Muscle of leg (tissue), 11 donors: ENCODE measurements around the gene PCNX1. TPM values are rescaled to one million over a fixed set of nuclear protein-coding genes. Genes with fewer than 3 reads are reported as not detected.

Experiments
- DNase-seq: peaks from one replicate; pipeline ENCODE4 v3.0.0; 2013
- H3K27ac ChIP-seq: one replicate; pipeline ENCODE4 v1.5.1; 2013; ENCODE audit warnings: mild to moderate bottlenecking, low read length, control low read depth
- H3K27me3 ChIP-seq: one replicate; pipeline ENCODE4 v1.6.1; 2013; ENCODE audit warnings: low read length; ENCODE audit not compliant: control insufficient read depth, insufficient read depth
- H3K36me3 ChIP-seq: one replicate; pipeline ENCODE4 v1.6.1; 2013; ENCODE audit warnings: low read length; ENCODE audit not compliant: control insufficient read depth, insufficient read depth
- H3K4me1 ChIP-seq: one replicate; pipeline ENCODE4 v1.6.1; 2013; ENCODE audit warnings: low read length; ENCODE audit not compliant: control insufficient read depth, insufficient read depth
- H3K4me3 ChIP-seq: one replicate; pipeline ENCODE4 v1.5.1; 2013; ENCODE audit warnings: low read length, control low read depth
- H3K9me3 ChIP-seq: replicated peaks from 2 replicates; pipeline ENCODE4 v1.6.1; 2013; ENCODE audit warnings: low read depth, low read length; ENCODE audit not compliant: control insufficient read depth
- WGBS: methylation state at CpG from one replicate; pipeline ENCODE4 v1.1.5; 2013; ENCODE audit warnings: missing lambda C conversion rate; ENCODE audit not compliant: insufficient coverage; 5-methylcytosine and 5-hydroxymethylcytosine counted together
- polyA plus RNA-seq, 8 donors: library from polyadenylated mRNA; unstranded; fragments of 120-200 nt; gene quantifications; one replicate each; pipeline versions ENCODE4 v1.2.1 to v1.2.3, GENCODE V29; 2013; ENCODE audit warnings: inconsistent platforms in 1 of 8, low replicate concordance in 1 of 8; ENCODE audit not compliant: insufficient read length in 8 of 8, insufficient read depth in 1 of 8
- total RNA-seq: library from RNA; stranded (reverse); fragments of 120-200 nt; gene quantifications from one replicate; pipeline ENCODE4 v1.2.4, GENCODE V29; 2013

PCNX1 gene
- total and polyA plus RNA-seq, 9 donors, result 14.8 to 37.7 (median 22.4) TPM

GRCh38 chr14:70888681-70889175 is 18.5 kb upstream of the PCNX1 start:
- no peak for DNase-seq
- Histone ChIP-seq H3K36me3 (no peaks in the 10 kb centered on the region), H3K9me3 (no peaks in the 10 kb centered on the region), H3K4me1 (no peaks in the 10 kb centered on the region), H3K27ac (no peak overlapping the region), H3K4me3 (no peak overlapping the region), H3K27me3 (peaks cover 2% of the 10 kb centered on the region)
- whole genome bisulfite sequencing, result no CpG with 5 or more reads among the region's 1 CpG

GRCh38 chr14:70889555-70889954 is 17.7 kb upstream of the PCNX1 start:
- H3K27ac ChIP-seq, result no peak overlapping the region
- DNase-seq, result no peak
- peaks cover 2% of the 10 kb centered on the region for H3K27me3 ChIP-seq
- H3K9me3 ChIP-seq, result no peaks in the 10 kb centered on the region
- H3K4me1 ChIP-seq, result no peaks in the 10 kb centered on the region
- H3K4me3 ChIP-seq, result no peak overlapping the region
- WGBS, result 81% methylated on average over 4 of the region's 5 CpGs
- H3K36me3 ChIP-seq, result no peaks in the 10 kb centered on the region

- no peaks in the 10 kb centered on the region for H3K9me3 ChIP-seq
- no peaks in the 10 kb centered on the region for H3K36me3 ChIP-seq
- H3K27ac ChIP-seq, result no peak overlapping the region
- DNase-seq, result no peak
- H3K27me3 ChIP-seq, result peaks cover 2% of the 10 kb centered on the region
- 72% methylated on average over 2 of the region's 5 CpGs for WGBS
- no peaks in the 10 kb centered on the region for H3K4me1 ChIP-seq
- no peak overlapping the region for H3K4me3 ChIP-seq
Observed at GRCh38 chr14:70890826-70891659, 16.2 kb upstream of the PCNX1 start.

GRCh38 chr14:70891737-70892136 is 15.5 kb upstream of the PCNX1 start:
- H3K4me3 ChIP-seq, result no peak overlapping the region
- no peak for DNase-seq
- no CpG with 5 or more reads among the region's 2 CpGs for WGBS
- no peak overlapping the region for H3K27ac ChIP-seq
- no peaks in the 10 kb centered on the region for H3K36me3 ChIP-seq
- peaks cover 2% of the 10 kb centered on the region for H3K27me3 ChIP-seq
- no peaks in the 10 kb centered on the region for H3K4me1 ChIP-seq
- no peaks in the 10 kb centered on the region for H3K9me3 ChIP-seq

- H3K27ac ChIP-seq, result no peak overlapping the region
- no peaks in the 10 kb centered on the region for H3K9me3 ChIP-seq
- peaks cover 4% of the 10 kb centered on the region for H3K4me1 ChIP-seq
- WGBS, result 90% methylated on average over 7 of the region's 13 CpGs
- no peaks in the 10 kb centered on the region for H3K36me3 ChIP-seq
- H3K4me3 ChIP-seq, result no peak overlapping the region
- DNase-seq, result no peak
- H3K27me3 ChIP-seq, result peaks cover 2% of the 10 kb centered on the region
Observed at GRCh38 chr14:70893062-70893845, 14.0 kb upstream of the PCNX1 start.

- Histone ChIP-seq H3K36me3 (no peaks in the 10 kb centered on the region), H3K4me3 (no peak overlapping the region), H3K27me3 (peaks cover 2% of the 10 kb centered on the region), H3K9me3 (no peaks in the 10 kb centered on the region), H3K4me1 (peaks cover 7% of the 10 kb centered on the region), H3K27ac (no peak overlapping the region)
- WGBS, result 86% methylated on average over 3 of the region's 5 CpGs
- DNase-seq, result no peak
Observed at GRCh38 chr14:70893858-70894291, 13.4 kb upstream of the PCNX1 start.

GRCh38 chr14:70894868-70895267 is 12.4 kb upstream of the PCNX1 start:
- no CpG with 5 or more reads among the region's 2 CpGs for WGBS
- H3K27ac ChIP-seq, result no peak overlapping the region

GRCh38 chr14:70896317-70896716 is 10.9 kb upstream of the PCNX1 start:
- no peak for DNase-seq
- H3K27me3 ChIP-seq, result no peaks in the 10 kb centered on the region
- H3K27ac ChIP-seq, result no peak overlapping the region
- H3K36me3 ChIP-seq, result no peaks in the 10 kb centered on the region
- peaks cover 8% of the 10 kb centered on the region for H3K4me1 ChIP-seq
- no CpG with 5 or more reads among the region's 1 CpG for WGBS
- H3K4me3 ChIP-seq, result no peak overlapping the region
- no peaks in the 10 kb centered on the region for H3K9me3 ChIP-seq

More at GRCh38 chr14:70894868-70895267, 12.4 kb upstream of the PCNX1 start:
- no peak for DNase-seq
- H3K9me3 ChIP-seq, result no peaks in the 10 kb centered on the region
- no peaks in the 10 kb centered on the region for H3K36me3 ChIP-seq
- peaks cover 7% of the 10 kb centered on the region for H3K4me1 ChIP-seq
- no peaks in the 10 kb centered on the region for H3K27me3 ChIP-seq
- H3K4me3 ChIP-seq, result no peak overlapping the region

GRCh38 chr14:70896981-70897380 is 10.3 kb upstream of the PCNX1 start:
- no peaks in the 10 kb centered on the region for H3K9me3 ChIP-seq
- DNase-seq, result no peak
- H3K27ac ChIP-seq, result peak overlapping the region; percentile 54
- no peaks in the 10 kb centered on the region for H3K27me3 ChIP-seq
- WGBS, result 94% methylated on average over 2 of the region's 3 CpGs
- peaks cover 11% of the 10 kb centered on the region for H3K4me1 ChIP-seq
- no peaks in the 10 kb centered on the region for H3K36me3 ChIP-seq
- no peak overlapping the region for H3K4me3 ChIP-seq

GRCh38 chr14:70897464-70897863 is 9.8 kb upstream of the PCNX1 start:
- no CpG with 5 or more reads among the region's 2 CpGs for WGBS
- Histone ChIP-seq H3K4me1 (peaks cover 11% of the 10 kb centered on the region), H3K36me3 (no peaks in the 10 kb centered on the region), H3K9me3 (no peaks in the 10 kb centered on the region), H3K4me3 (no peak overlapping the region), H3K27ac (peak overlapping the region; percentile 54), H3K27me3 (no peaks in the 10 kb centered on the region)
- DNase-seq, result peak; percentile 90
